ENCODE results near the gene UVRAG.

The UVRAG gene

DNA sequence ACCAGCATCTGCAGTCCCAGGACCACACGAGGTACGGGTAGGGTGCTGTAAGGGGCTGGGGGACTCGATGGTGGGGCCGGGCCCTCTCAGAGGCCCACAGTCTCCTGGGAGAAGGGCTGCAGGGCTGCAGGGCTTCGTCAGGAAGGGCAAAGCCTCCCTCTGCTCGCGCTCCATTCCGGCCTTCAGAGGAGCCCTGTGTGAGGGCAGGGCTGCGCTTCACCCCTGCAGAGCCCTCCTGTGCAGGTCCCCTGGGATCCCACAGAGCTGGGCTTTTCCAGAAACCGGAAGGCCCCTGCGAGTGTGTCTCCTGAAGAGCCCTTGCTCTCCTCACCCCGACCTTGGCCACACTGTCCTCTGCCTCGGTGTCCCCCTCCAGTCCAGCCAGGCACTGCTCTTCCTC lies 364.1 kb downstream of the UVRAG start:
- H3K4me3 ChIP-seq (ENCODE audit: low read length): no peak overlapping the region
- H4K20me1 ChIP-seq (ENCODE audit: insufficient read depth, low read length): no peaks in the 10 kb centered on the region
- H3K79me2 ChIP-seq (ENCODE audit: low read length): no peaks in the 10 kb centered on the region
- no peak overlapping the region for H2AFZ ChIP-seq (ENCODE audit: low read depth, low read length)
- no peak overlapping the region for H3K4me2 ChIP-seq (ENCODE audit: low read length)
- TF ChIP-seq EZH2phosphoT487 (IDR thresholded peaks at IDR 0.05; ENCODE audit: low read depth): no peak
- TF ChIP-seq, protein P1, sequence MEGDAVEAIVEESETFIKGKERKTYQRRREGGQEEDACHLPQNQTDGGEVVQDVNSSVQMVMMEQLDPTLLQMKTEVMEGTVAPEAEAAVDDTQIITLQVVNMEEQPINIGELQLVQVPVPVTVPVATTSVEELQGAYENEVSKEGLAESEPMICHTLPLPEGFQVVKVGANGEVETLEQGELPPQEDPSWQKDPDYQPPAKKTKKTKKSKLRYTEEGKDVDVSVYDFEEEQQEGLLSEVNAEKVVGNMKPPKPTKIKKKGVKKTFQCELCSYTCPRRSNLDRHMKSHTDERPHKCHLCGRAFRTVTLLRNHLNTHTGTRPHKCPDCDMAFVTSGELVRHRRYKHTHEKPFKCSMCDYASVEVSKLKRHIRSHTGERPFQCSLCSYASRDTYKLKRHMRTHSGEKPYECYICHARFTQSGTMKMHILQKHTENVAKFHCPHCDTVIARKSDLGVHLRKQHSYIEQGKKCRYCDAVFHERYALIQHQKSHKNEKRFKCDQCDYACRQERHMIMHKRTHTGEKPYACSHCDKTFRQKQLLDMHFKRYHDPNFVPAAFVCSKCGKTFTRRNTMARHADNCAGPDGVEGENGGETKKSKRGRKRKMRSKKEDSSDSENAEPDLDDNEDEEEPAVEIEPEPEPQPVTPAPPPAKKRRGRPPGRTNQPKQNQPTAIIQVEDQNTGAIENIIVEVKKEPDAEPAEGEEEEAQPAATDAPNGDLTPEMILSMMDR (IDR thresholded peaks at IDR 0.05; ENCODE audit: low read depth, low read length): no peak
- H3K27me3 ChIP-seq (ENCODE audit: low read depth, low read length): no peaks in the 10 kb centered on the region
- no peaks in the 10 kb centered on the region for H3K4me1 ChIP-seq (ENCODE audit: low read length)
- no peak overlapping the region for H3K9ac ChIP-seq (ENCODE audit: low read length)
- no peaks in the 10 kb centered on the region for H3K9me3 ChIP-seq (ENCODE audit: insufficient read depth, low read length)
- no peak overlapping the region for H3K27ac ChIP-seq (ENCODE audit: low read length)
- no peaks in the 10 kb centered on the region for H3K36me3 ChIP-seq (replicated peaks; ENCODE audit: low read depth, low read length)

GRCh38 chr11:76181371-76181770 lies 366.4 kb downstream of the UVRAG start:
- Histone ChIP-seq H2AFZ (ENCODE audit: low read depth, low read length) (no peak overlapping the region), H4K20me1 (ENCODE audit: insufficient read depth, low read length) (no peaks in the 10 kb centered on the region), H3K4me2 (ENCODE audit: low read length) (no peak overlapping the region), H3K4me3 (ENCODE audit: low read length) (no peak overlapping the region), H3K9ac (ENCODE audit: low read length) (no peak overlapping the region), H3K27ac (ENCODE audit: low read length) (no peak overlapping the region), H3K79me2 (ENCODE audit: low read length) (no peaks in the 10 kb centered on the region), H3K4me1 (ENCODE audit: low read length) (peaks cover 5% of the 10 kb centered on the region), H3K27me3 (ENCODE audit: low read depth, low read length) (no peaks in the 10 kb centered on the region), H3K36me3 (replicated peaks; ENCODE audit: low read depth, low read length) (no peaks in the 10 kb centered on the region), H3K9me3 (ENCODE audit: insufficient read depth, low read length) (no peaks in the 10 kb centered on the region)
- TF ChIP-seq EZH2phosphoT487 (IDR thresholded peaks at IDR 0.05; ENCODE audit: low read depth): no peak
- TF ChIP-seq, protein P1 (IDR thresholded peaks at IDR 0.05; ENCODE audit: low read depth, low read length): no peak

GRCh38 chr11:76184551-76184993 lies 369.6 kb downstream of the UVRAG start:
- H3K9me3 ChIP-seq (ENCODE audit: insufficient read depth, low read length): no peaks in the 10 kb centered on the region
- no peak overlapping the region for H3K4me3 ChIP-seq (ENCODE audit: low read length)
- no peak overlapping the region for H2AFZ ChIP-seq (ENCODE audit: low read depth, low read length)
- no peak for TF ChIP-seq EZH2phosphoT487 (IDR thresholded peaks at IDR 0.05; ENCODE audit: low read depth)
- TF ChIP-seq, protein P1 (IDR thresholded peaks at IDR 0.05; ENCODE audit: low read depth, low read length): no peak
- H3K4me1 ChIP-seq (ENCODE audit: low read length): peaks cover 5% of the 10 kb centered on the region
- no peaks in the 10 kb centered on the region for H3K27me3 ChIP-seq (ENCODE audit: low read depth, low read length)
- no peak overlapping the region for H3K4me2 ChIP-seq (ENCODE audit: low read length)
- no peak overlapping the region for H3K27ac ChIP-seq (ENCODE audit: low read length)
- H3K36me3 ChIP-seq (replicated peaks; ENCODE audit: low read depth, low read length): no peaks in the 10 kb centered on the region
- no peak overlapping the region for H3K9ac ChIP-seq (ENCODE audit: low read length)
- H4K20me1 ChIP-seq (ENCODE audit: insufficient read depth, low read length): no peaks in the 10 kb centered on the region
- H3K79me2 ChIP-seq (ENCODE audit: low read length): no peaks in the 10 kb centered on the region

DNA sequence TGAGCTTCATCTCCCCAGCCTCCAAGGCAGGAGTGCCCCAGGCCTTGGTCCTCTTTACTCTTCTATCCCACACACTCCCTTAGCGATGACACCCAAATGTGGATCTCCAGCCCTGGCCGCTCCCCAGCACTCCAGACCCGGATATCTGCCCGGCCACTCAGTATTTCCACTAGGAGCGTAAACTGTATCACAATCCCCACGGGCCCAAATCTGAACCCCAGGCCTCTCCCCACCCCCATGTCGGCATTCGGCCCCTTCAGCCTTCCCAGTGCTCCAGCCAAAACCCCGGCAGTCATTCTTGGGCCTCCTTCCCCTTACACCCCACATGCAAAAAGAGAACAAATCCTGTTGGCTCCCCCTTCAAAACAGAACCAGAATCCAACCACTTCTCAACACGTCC lies 370.5 kb downstream of the UVRAG start:
- Histone ChIP-seq H4K20me1 (ENCODE audit: insufficient read depth, low read length) (no peaks in the 10 kb centered on the region), H3K27ac (ENCODE audit: low read length) (no peak overlapping the region), H3K27me3 (ENCODE audit: low read depth, low read length) (no peaks in the 10 kb centered on the region), H2AFZ (ENCODE audit: low read depth, low read length) (no peak overlapping the region), H3K79me2 (ENCODE audit: low read length) (no peaks in the 10 kb centered on the region), H3K9me3 (ENCODE audit: insufficient read depth, low read length) (no peaks in the 10 kb centered on the region), H3K4me2 (ENCODE audit: low read length) (no peak overlapping the region), H3K4me3 (ENCODE audit: low read length) (no peak overlapping the region), H3K4me1 (ENCODE audit: low read length) (peaks cover 5% of the 10 kb centered on the region), H3K9ac (ENCODE audit: low read length) (no peak overlapping the region), H3K36me3 (replicated peaks; ENCODE audit: low read depth, low read length) (no peaks in the 10 kb centered on the region)
- TF ChIP-seq EZH2phosphoT487 (IDR thresholded peaks at IDR 0.05; ENCODE audit: low read depth): no peak
- TF ChIP-seq, protein P1 (IDR thresholded peaks at IDR 0.05; ENCODE audit: low read depth, low read length): no peak

All from OCI-LY3 (cell line).